Chondrocyte (in vitro differentiated cells): Measurements from ENCODE around the gene NFIA. TPM values are rescaled to one million over a fixed set of nuclear protein-coding genes. Genes with fewer than 3 reads are reported as not detected.

Experiments used
- DNase-seq: peaks from one replicate; pipeline ENCODE4 v3.0.0; 2021; ENCODE audit warnings: mixed read lengths, low spot score
- H3K27ac Mint-ChIP-seq: one replicate; pipeline ENCODE4 v1.8.0; 2021; ENCODE audit warnings: mild to moderate bottlenecking, moderate library complexity, mixed read lengths; ENCODE audit not compliant: unreplicated experiment
- H3K27me3 Mint-ChIP-seq: 2 replicates; pipeline ENCODE4 v1.8.0; 2021; ENCODE audit warnings: low read depth, mixed read lengths
- H3K36me3 Mint-ChIP-seq: 2 replicates; pipeline ENCODE4 v1.8.0; 2021; ENCODE audit warnings: low read depth, mixed read lengths
- H3K4me1 Mint-ChIP-seq: 2 replicates; pipeline ENCODE4 v1.8.0; 2021; ENCODE audit warnings: low read depth, mild to moderate bottlenecking, mixed read lengths
- H3K4me3 Mint-ChIP-seq: one replicate; pipeline ENCODE4 v1.8.0; 2021; ENCODE audit warnings: mild to moderate bottlenecking, moderate library complexity, mixed read lengths; ENCODE audit not compliant: unreplicated experiment
- H3K9me3 Mint-ChIP-seq: 2 replicates; pipeline ENCODE4 v1.8.0; 2021; ENCODE audit warnings: low read depth, mixed read lengths
- CTCF ChIP-seq: fragments of 200-600 bp; sonication (generic); IDR thresholded peaks from 2 replicates; pipeline ENCODE4 v1.5.0; 2021; ENCODE audit warnings: antibody characterized with exemption, mild to moderate bottlenecking, moderate library complexity
- total RNA-seq: library from RNA; stranded (reverse); gene quantifications from 3 replicates; pipeline ENCODE4 v1.2.1, GENCODE V29; 2021

Gene NFIA
- total RNA-seq, 1 donor from 2014 or later = 43.0 TPM

- no peak overlapping the region for H3K27ac Mint-ChIP-seq
- peaks cover 51% of the 10 kb centered on the region for H3K4me1 Mint-ChIP-seq
- DNase-seq = no peak
- H3K4me3 Mint-ChIP-seq = no peak overlapping the region
- no peaks in the 10 kb centered on the region for H3K27me3 Mint-ChIP-seq
- H3K36me3 Mint-ChIP-seq = peaks cover 3% of the 10 kb centered on the region
- no peaks in the 10 kb centered on the region for H3K9me3 Mint-ChIP-seq
- TF ChIP-seq CTCF = no peak
Observed at GRCh38 chr1:61152066-61152465, 69.7 kb downstream of the NFIA start.

- TF ChIP-seq CTCF = no peak
- peaks cover 56% of the 10 kb centered on the region for H3K4me1 Mint-ChIP-seq
- peaks cover 3% of the 10 kb centered on the region for H3K36me3 Mint-ChIP-seq
- H3K4me3 Mint-ChIP-seq = no peak overlapping the region
- no peaks in the 10 kb centered on the region for H3K27me3 Mint-ChIP-seq
- DNase-seq = no peak
- H3K9me3 Mint-ChIP-seq = no peaks in the 10 kb centered on the region
- H3K27ac Mint-ChIP-seq = peak overlapping the region; percentile 28
Observed at GRCh38 chr1:61152469-61153105, 70.2 kb downstream of the NFIA start.

GRCh38 chr1:61156576-61157467, 74.5 kb downstream of the NFIA start:
- no peak for TF ChIP-seq CTCF
- no peak for DNase-seq
- Mint-ChIP-seq H3K27me3 (no peaks in the 10 kb centered on the region), H3K4me1 (peaks cover 57% of the 10 kb centered on the region), H3K36me3 (peaks cover 2% of the 10 kb centered on the region), H3K4me3 (peak overlapping the region; percentile 17), H3K9me3 (no peaks in the 10 kb centered on the region), H3K27ac (peak overlapping the region; percentile 88)

- Mint-ChIP-seq H3K9me3 (no peaks in the 10 kb centered on the region), H3K4me3 (peak overlapping the region; percentile 17), H3K27me3 (no peaks in the 10 kb centered on the region), H3K27ac (peak overlapping the region; percentile 88), H3K4me1 (peaks cover 57% of the 10 kb centered on the region), H3K36me3 (peaks cover 2% of the 10 kb centered on the region)
- TF ChIP-seq CTCF = no peak
- no peak for DNase-seq
Observed at GRCh38 chr1:61157468-61157987, 75.2 kb downstream of the NFIA start.

- TF ChIP-seq CTCF = no peak
- H3K36me3 Mint-ChIP-seq = peaks cover 2% of the 10 kb centered on the region
- H3K9me3 Mint-ChIP-seq = no peaks in the 10 kb centered on the region
- peak overlapping the region; percentile 34 for H3K27ac Mint-ChIP-seq
- no peak overlapping the region for H3K4me3 Mint-ChIP-seq
- peaks cover 58% of the 10 kb centered on the region for H3K4me1 Mint-ChIP-seq
- no peaks in the 10 kb centered on the region for H3K27me3 Mint-ChIP-seq
- no peak for DNase-seq
Observed at GRCh38 chr1:61158591-61158990, 76.2 kb downstream of the NFIA start.
